Suprapubic skin (tissue), 4 donors: ENCODE data around the gene ABLIM2. TPM values are rescaled to one million over a fixed set of nuclear protein-coding genes. Genes with fewer than 3 reads are reported as not detected.

Source experiments
- DNase-seq, 2 donors: peaks; one replicate each; pipeline ENCODE4 v3.0.0-alpha.2; 2019; ENCODE audit warnings: low spot score in 2 of 2
- H3K27ac ChIP-seq: fragments of 200-600 bp; sonication (generic); one replicate; pipeline ENCODE4 v1.5.1; 2019
- H3K27me3 ChIP-seq: fragments of 200-600 bp; sonication (generic); one replicate; pipeline ENCODE4 v1.5.1; 2019
- H3K36me3 ChIP-seq: fragments of 200-600 bp; sonication (generic); one replicate; pipeline ENCODE4 v1.5.1; 2019
- H3K4me1 ChIP-seq: fragments of 200-600 bp; sonication (generic); one replicate; pipeline ENCODE4 v1.5.1; 2019
- H3K4me3 ChIP-seq: fragments of 200-600 bp; sonication (generic); one replicate; pipeline ENCODE4 v1.5.1; 2019; ENCODE audit warnings: mild to moderate bottlenecking
- H3K9me3 ChIP-seq: fragments of 200-600 bp; sonication (generic); one replicate; pipeline ENCODE4 v1.5.1; 2019
- EP300 ChIP-seq: sonication (generic); formaldehyde crosslinking; IDR thresholded peaks from one replicate; pipeline ENCODE4 v1.6.1; 2017; ENCODE audit warnings: antibody characterized with exemption
- POLR2A ChIP-seq, 2 donors: fragments of 450-650 bp; IDR thresholded peaks; one replicate each; pipeline ENCODE4 v1.6.1; 2017; ENCODE audit warnings: antibody characterized with exemption in 2 of 2, mild to moderate bottlenecking in 2 of 2, moderate library complexity in 2 of 2
- POLR2AphosphoS5 ChIP-seq, 3 donors: sonication (generic); formaldehyde crosslinking; IDR thresholded peaks; one replicate each; pipeline ENCODE4 v1.6.1; 2017; ENCODE audit warnings: antibody characterized with exemption in 3 of 3
- WGBS: methylation state at CpG from one replicate; pipeline ENCODE4 v1.1.5; 2018; 5-methylcytosine and 5-hydroxymethylcytosine counted together
- total RNA-seq, 4 donors: library from RNA; depleted of rRNA; stranded (reverse); fragments of >200 nt; gene quantifications; one replicate each; pipeline ENCODE4 v1.1.0, GENCODE V29; 2016
- TF ChIP-seq, protein P1 (sequence below), 2 donors: fragments of 200-600 bp in 1 of 2; fragments of 450-650 bp in 1 of 2; sonication (generic) in 1 of 2; IDR thresholded peaks; one replicate each; pipeline ENCODE4 v1.5.1; 2016 to 2019; ENCODE audit warnings: antibody characterized with exemption in 2 of 2, mild to moderate bottlenecking in 1 of 2, moderate library complexity in 1 of 2

ABLIM2 gene
- total RNA-seq, 4 donors from 2014 or later = 11.2 to 16.9 (median 13.3) TPM

DNA sequence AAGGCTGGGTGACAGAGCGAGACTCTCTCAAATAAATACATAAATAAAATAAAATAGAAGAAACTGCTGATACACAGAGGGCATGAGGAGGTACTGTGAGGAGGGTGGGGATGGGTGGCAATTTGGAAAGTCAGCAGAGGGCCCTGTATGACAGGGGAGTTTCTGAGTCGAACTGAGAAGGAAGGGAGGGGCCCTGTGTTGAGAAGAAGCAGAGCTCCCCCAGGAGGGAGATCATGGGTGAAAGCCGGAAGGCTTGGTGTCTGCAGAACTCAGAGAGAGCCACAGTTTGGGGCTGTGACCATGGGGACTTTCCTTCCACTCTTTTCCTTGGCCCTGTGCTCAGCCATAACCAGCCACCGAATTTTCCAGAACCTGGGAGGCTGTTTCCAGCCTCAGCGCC, 194.2 kb downstream of the ABLIM2 start:
- Histone ChIP-seq H3K9me3 (no peaks in the 10 kb centered on the region), H3K27me3 (no peaks in the 10 kb centered on the region), H3K4me3 (no peak overlapping the region), H3K4me1 (peaks cover 38% of the 10 kb centered on the region), H3K27ac (peak overlapping the region; percentile 43), H3K36me3 (no peaks in the 10 kb centered on the region)
- 79% methylated on average over 5 of the region's 5 CpGs for WGBS
- TF ChIP-seq EP300 (no peak), POLR2AphosphoS5 (IDR thresholded peaks at IDR 0.05) (no peak), POLR2A (IDR thresholded peaks at IDR 0.05) (no peak)
- TF ChIP-seq, protein P1, sequence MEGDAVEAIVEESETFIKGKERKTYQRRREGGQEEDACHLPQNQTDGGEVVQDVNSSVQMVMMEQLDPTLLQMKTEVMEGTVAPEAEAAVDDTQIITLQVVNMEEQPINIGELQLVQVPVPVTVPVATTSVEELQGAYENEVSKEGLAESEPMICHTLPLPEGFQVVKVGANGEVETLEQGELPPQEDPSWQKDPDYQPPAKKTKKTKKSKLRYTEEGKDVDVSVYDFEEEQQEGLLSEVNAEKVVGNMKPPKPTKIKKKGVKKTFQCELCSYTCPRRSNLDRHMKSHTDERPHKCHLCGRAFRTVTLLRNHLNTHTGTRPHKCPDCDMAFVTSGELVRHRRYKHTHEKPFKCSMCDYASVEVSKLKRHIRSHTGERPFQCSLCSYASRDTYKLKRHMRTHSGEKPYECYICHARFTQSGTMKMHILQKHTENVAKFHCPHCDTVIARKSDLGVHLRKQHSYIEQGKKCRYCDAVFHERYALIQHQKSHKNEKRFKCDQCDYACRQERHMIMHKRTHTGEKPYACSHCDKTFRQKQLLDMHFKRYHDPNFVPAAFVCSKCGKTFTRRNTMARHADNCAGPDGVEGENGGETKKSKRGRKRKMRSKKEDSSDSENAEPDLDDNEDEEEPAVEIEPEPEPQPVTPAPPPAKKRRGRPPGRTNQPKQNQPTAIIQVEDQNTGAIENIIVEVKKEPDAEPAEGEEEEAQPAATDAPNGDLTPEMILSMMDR (IDR thresholded peaks at IDR 0.05) = no peak
- no peak for DNase-seq

DNA sequence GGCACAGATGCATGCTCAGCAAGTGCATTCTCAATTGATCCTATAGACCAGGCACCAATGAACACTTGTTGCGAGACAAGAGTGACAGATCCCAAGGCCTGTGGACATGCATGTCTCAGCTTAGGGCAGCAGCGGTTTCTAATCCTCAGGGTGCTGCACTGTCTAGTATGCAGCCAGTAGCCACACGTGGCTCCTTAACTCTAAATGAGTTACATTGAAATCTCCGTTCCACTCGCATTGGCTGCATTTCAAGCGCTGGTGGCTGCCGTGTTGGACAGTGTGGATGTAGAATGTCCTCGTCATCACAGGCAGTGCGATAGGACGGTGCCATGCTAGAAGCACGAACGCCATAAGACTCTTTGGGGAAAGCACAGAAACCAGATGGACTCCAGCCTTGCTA, 194.9 kb downstream of the ABLIM2 start:
- Histone ChIP-seq H3K4me3 (no peak overlapping the region), H3K36me3 (no peaks in the 10 kb centered on the region), H3K27me3 (no peaks in the 10 kb centered on the region), H3K9me3 (no peaks in the 10 kb centered on the region), H3K27ac (no peak overlapping the region), H3K4me1 (peaks cover 30% of the 10 kb centered on the region)
- no peak for DNase-seq
- TF ChIP-seq POLR2AphosphoS5 (IDR thresholded peaks at IDR 0.05) = no peak
- no peak for TF ChIP-seq EP300
- TF ChIP-seq, protein P1 (IDR thresholded peaks at IDR 0.05) = no peak
- TF ChIP-seq POLR2A (IDR thresholded peaks at IDR 0.05) = no peak
- WGBS = 95% methylated on average over 12 of the region's 12 CpGs

DNA sequence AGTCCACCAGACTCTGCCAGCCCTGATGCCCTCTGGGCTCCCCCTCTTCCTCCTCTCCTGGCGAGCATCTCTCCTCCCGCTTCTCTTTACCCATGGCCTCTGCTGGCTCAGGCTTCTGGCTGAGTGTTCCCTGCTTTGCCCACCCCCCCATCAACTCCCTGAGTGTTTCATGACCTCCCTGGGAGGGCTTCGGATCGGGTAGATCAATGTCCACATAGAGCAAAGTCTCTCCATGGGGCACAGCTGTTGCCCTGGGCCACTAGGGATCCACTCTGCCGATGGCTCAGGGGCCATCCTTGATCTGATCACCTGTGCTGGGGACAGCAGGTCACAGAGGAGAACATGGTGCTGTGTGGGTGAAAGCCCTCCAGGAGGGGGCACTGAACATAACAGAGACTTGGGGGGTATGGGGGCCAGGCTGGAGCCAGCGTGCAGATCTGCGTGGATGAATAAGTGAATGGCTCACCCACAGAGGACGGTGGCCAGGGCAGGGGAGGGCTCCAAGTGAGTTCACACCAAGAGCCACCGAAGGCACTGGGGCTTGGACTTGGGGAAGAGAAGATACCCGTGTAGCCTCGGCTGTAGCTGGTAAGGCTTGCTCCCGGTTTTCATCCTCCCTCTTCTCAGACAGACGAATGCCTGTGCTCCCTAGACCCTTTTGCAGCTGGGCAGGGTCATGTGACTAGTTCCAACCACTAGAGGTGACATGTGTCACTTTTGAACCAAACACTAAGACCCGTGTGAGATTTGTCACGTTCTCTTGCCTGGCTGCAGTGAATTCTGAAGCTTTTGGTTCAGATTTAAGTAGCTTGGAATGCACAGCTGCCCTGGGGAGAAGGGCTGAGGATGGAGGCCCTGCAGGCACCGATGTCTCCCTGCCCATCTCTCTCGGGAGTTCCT, 195.8 kb downstream of the ABLIM2 start:
- no peaks in the 10 kb centered on the region for H3K36me3 ChIP-seq
- peaks cover 28% of the 10 kb centered on the region for H3K4me1 ChIP-seq
- H3K9me3 ChIP-seq = no peaks in the 10 kb centered on the region
- TF ChIP-seq, protein P1 (IDR thresholded peaks at IDR 0.05) = no peak
- 86% methylated on average over 15 of the region's 17 CpGs for WGBS
- no peak for DNase-seq
- H3K4me3 ChIP-seq = no peak overlapping the region
- no peaks in the 10 kb centered on the region for H3K27me3 ChIP-seq
- H3K27ac ChIP-seq = no peak overlapping the region

DNA sequence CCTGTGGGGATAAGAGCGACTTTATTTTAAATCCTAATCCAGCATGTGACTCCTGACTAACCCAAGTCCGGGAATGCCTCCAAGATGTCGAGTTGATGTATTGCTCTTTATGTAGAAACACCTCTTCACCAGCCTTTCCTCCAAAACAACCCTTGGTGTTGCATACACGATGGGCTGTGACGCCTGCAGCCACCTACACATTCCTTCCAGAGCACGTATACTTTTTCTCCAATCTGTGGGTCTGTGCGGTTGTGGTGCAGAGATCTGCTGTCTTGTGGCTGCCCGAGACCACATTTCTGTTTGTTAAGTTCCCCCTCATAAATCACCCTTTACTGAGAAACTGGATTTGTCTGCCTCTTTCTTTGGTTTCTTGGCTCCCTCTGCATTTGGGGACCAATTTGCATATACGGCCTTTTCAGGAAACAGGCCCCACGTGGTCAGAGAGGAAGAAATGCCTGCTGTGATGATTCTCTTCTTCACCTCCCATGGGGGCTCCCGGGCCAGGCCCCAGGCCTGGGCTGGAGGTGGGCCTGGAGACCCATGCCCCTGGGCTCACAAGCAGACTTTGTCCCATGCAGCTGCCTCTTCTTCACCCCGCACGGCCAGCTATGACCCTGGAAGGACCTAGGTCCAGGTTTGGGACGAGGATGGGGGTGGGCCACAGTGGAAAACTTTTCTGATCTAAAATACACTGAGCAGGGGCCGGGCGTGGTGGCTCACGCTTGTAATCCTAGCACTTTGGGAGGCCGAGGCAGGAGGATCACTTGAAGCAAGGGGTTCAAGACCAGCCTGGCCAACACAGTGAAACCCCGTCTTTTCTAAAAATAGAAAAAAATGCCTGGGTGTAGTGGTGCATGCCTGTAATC, 197.6 kb downstream of the ABLIM2 start:
- Histone ChIP-seq H3K9me3 (no peaks in the 10 kb centered on the region), H3K27me3 (no peaks in the 10 kb centered on the region), H3K36me3 (no peaks in the 10 kb centered on the region), H3K27ac (peak overlapping the region; percentile 30), H3K4me1 (peaks cover 25% of the 10 kb centered on the region), H3K4me3 (no peak overlapping the region)
- DNase-seq = no peak
- 41% methylated on average over 16 of the region's 19 CpGs for WGBS
- TF ChIP-seq POLR2AphosphoS5 (IDR thresholded peaks at IDR 0.05) (no peak), EP300 (no peak), POLR2A (IDR thresholded peaks at IDR 0.05) (no peak)
- TF ChIP-seq, protein P1 (IDR thresholded peaks at IDR 0.05) = no peak
